Measurements from ENCODE around the gene AGO1.
A peak's percentile ranks its signal among the peaks of the same experiment; 100 is the strongest.

The AGO1 gene

GRCh38 chr1:35882945-35883634, at the start of gene AGO1:
Gene AGO1 (plus strand): TSS chr1:35883209. CDS start chr1:35883422, 213 bp downstream.
- peaks cover 41% of the 10 kb centered on the region for H3K4me1 Mint-ChIP-seq
- DNase-seq (ENCODE audit: low spot score in 2 of 2) (peak; percentile 97 to 99), ATAC-seq (ENCODE audit: low read depth) (peak; percentile 85)
- peaks cover 1% of the 10 kb centered on the region for H3K27me3 Mint-ChIP-seq
- H3K36me3 Mint-ChIP-seq = no peaks in the 10 kb centered on the region
- H3K9me3 Mint-ChIP-seq = no peaks in the 10 kb centered on the region
- H3K4me3 Mint-ChIP-seq = peak within 1 kb of the TSS; percentile 98
- H3K27ac Mint-ChIP-seq = peak within 1 kb of the TSS; percentile 93

- ATAC-seq (ENCODE audit: low read depth) (no peak), DNase-seq (ENCODE audit: low spot score in 2 of 2) (no peak)
- Mint-ChIP-seq H3K27me3 (no peaks in the 10 kb centered on the region), H3K9me3 (no peaks in the 10 kb centered on the region), H3K27ac (no peak overlapping the region), H3K36me3 (peaks cover 31% of the 10 kb centered on the region), H3K4me3 (no peak overlapping the region), H3K4me1 (no peaks in the 10 kb centered on the region)
Observed at GRCh38 chr1:35833395-35833794, 49.6 kb upstream of the AGO1 start.

GRCh38 chr1:35834218-35834617, 48.8 kb upstream of the AGO1 start:
- Mint-ChIP-seq H3K27me3 (no peaks in the 10 kb centered on the region), H3K36me3 (peaks cover 33% of the 10 kb centered on the region), H3K4me1 (no peaks in the 10 kb centered on the region), H3K9me3 (no peaks in the 10 kb centered on the region), H3K27ac (no peak overlapping the region), H3K4me3 (no peak overlapping the region)
- DNase-seq (ENCODE audit: low spot score in 2 of 2) (no peak), ATAC-seq (ENCODE audit: low read depth) (no peak)

- peaks cover 33% of the 10 kb centered on the region for H3K36me3 Mint-ChIP-seq
- no peaks in the 10 kb centered on the region for H3K27me3 Mint-ChIP-seq
- H3K4me1 Mint-ChIP-seq = no peaks in the 10 kb centered on the region
- H3K9me3 Mint-ChIP-seq = no peaks in the 10 kb centered on the region
- no peak for ATAC-seq (ENCODE audit: low read depth)
- no peak overlapping the region for H3K27ac Mint-ChIP-seq
- H3K4me3 Mint-ChIP-seq = no peak overlapping the region
- no peak for DNase-seq (ENCODE audit: low spot score in 2 of 2)
Observed at GRCh38 chr1:35835398-35835797, 47.6 kb upstream of the AGO1 start.

GRCh38 chr1:35836734-35837133, 46.3 kb upstream of the AGO1 start:
- Mint-ChIP-seq H3K36me3 (peaks cover 31% of the 10 kb centered on the region), H3K4me3 (no peak overlapping the region), H3K9me3 (no peaks in the 10 kb centered on the region), H3K27ac (no peak overlapping the region), H3K27me3 (no peaks in the 10 kb centered on the region), H3K4me1 (no peaks in the 10 kb centered on the region)
- no peak for DNase-seq (ENCODE audit: low spot score in 2 of 2)
- ATAC-seq (ENCODE audit: low read depth) = no peak

GRCh38 chr1:35838693-35839245, 44.2 kb upstream of the AGO1 start:
- Mint-ChIP-seq H3K36me3 (peaks cover 27% of the 10 kb centered on the region), H3K27ac (no peak overlapping the region), H3K4me1 (no peaks in the 10 kb centered on the region), H3K4me3 (no peak overlapping the region), H3K9me3 (no peaks in the 10 kb centered on the region), H3K27me3 (no peaks in the 10 kb centered on the region)
- ATAC-seq (ENCODE audit: low read depth) = no peak
- no peak for DNase-seq (ENCODE audit: low spot score in 2 of 2)

- no peak overlapping the region for H3K4me3 Mint-ChIP-seq
- H3K27ac Mint-ChIP-seq = no peak overlapping the region
- ATAC-seq (ENCODE audit: low read depth) = no peak
- H3K4me1 Mint-ChIP-seq = peaks cover 4% of the 10 kb centered on the region
- H3K9me3 Mint-ChIP-seq = no peaks in the 10 kb centered on the region
- H3K36me3 Mint-ChIP-seq = peaks cover 15% of the 10 kb centered on the region
- no peak for DNase-seq (ENCODE audit: low spot score in 2 of 2)
- no peaks in the 10 kb centered on the region for H3K27me3 Mint-ChIP-seq
Observed at GRCh38 chr1:35844826-35845225, 38.2 kb upstream of the AGO1 start.

GRCh38 chr1:35845766-35846165, 37.2 kb upstream of the AGO1 start:
- Mint-ChIP-seq H3K27ac (no peak overlapping the region), H3K4me1 (peaks cover 4% of the 10 kb centered on the region)
- no peak for ATAC-seq (ENCODE audit: low read depth)

GRCh38 chr1:35847935-35848565, 35.0 kb upstream of the AGO1 start:
- Mint-ChIP-seq H3K27me3 (no peaks in the 10 kb centered on the region), H3K9me3 (no peaks in the 10 kb centered on the region), H3K4me1 (peaks cover 4% of the 10 kb centered on the region), H3K27ac (peak overlapping the region; percentile 15), H3K4me3 (no peak overlapping the region), H3K36me3 (peaks cover 23% of the 10 kb centered on the region)
- DNase-seq (ENCODE audit: low spot score in 2 of 2) = no peak
- no peak for ATAC-seq (ENCODE audit: low read depth)

More at GRCh38 chr1:35845766-35846165, 37.2 kb upstream of the AGO1 start:
- H3K4me3 Mint-ChIP-seq = no peak overlapping the region
- H3K27me3 Mint-ChIP-seq = no peaks in the 10 kb centered on the region
- no peak for DNase-seq (ENCODE audit: low spot score in 2 of 2)
- no peaks in the 10 kb centered on the region for H3K9me3 Mint-ChIP-seq
- H3K36me3 Mint-ChIP-seq = peaks cover 16% of the 10 kb centered on the region

GRCh38 chr1:35850051-35850450, 33.0 kb upstream of the AGO1 start:
- H3K27me3 Mint-ChIP-seq = no peaks in the 10 kb centered on the region
- DNase-seq (ENCODE audit: low spot score in 2 of 2) (no peak), ATAC-seq (ENCODE audit: low read depth) (no peak)
- no peaks in the 10 kb centered on the region for H3K9me3 Mint-ChIP-seq
- H3K4me3 Mint-ChIP-seq = no peak overlapping the region
- peaks cover 4% of the 10 kb centered on the region for H3K4me1 Mint-ChIP-seq
- H3K36me3 Mint-ChIP-seq = peaks cover 20% of the 10 kb centered on the region
- H3K27ac Mint-ChIP-seq = no peak overlapping the region

- Mint-ChIP-seq H3K4me1 (peaks cover 4% of the 10 kb centered on the region), H3K36me3 (peaks cover 17% of the 10 kb centered on the region), H3K27me3 (no peaks in the 10 kb centered on the region), H3K4me3 (no peak overlapping the region), H3K27ac (no peak overlapping the region), H3K9me3 (no peaks in the 10 kb centered on the region)
- ATAC-seq (ENCODE audit: low read depth) (no peak), DNase-seq (ENCODE audit: low spot score in 2 of 2) (no peak)
Observed at GRCh38 chr1:35850716-35851115, 32.3 kb upstream of the AGO1 start.

- ATAC-seq (ENCODE audit: low read depth) (no peak), DNase-seq (ENCODE audit: low spot score in 2 of 2) (no peak)
- Mint-ChIP-seq H3K27me3 (no peaks in the 10 kb centered on the region), H3K4me1 (peaks cover 4% of the 10 kb centered on the region), H3K27ac (no peak overlapping the region), H3K36me3 (peaks cover 17% of the 10 kb centered on the region), H3K9me3 (no peaks in the 10 kb centered on the region), H3K4me3 (no peak overlapping the region)
Observed at GRCh38 chr1:35851132-35851869, 31.7 kb upstream of the AGO1 start.

GRCh38 chr1:35852241-35852640, 30.8 kb upstream of the AGO1 start:
- H3K9me3 Mint-ChIP-seq = no peaks in the 10 kb centered on the region
- no peak for ATAC-seq (ENCODE audit: low read depth)
- no peak overlapping the region for H3K4me3 Mint-ChIP-seq
- H3K4me1 Mint-ChIP-seq = peaks cover 4% of the 10 kb centered on the region
- DNase-seq (ENCODE audit: low spot score in 2 of 2) = no peak
- H3K36me3 Mint-ChIP-seq = peaks cover 17% of the 10 kb centered on the region
- no peak overlapping the region for H3K27ac Mint-ChIP-seq
- no peaks in the 10 kb centered on the region for H3K27me3 Mint-ChIP-seq

GRCh38 chr1:35854989-35855700, 27.9 kb upstream of the AGO1 start:
- Mint-ChIP-seq H3K4me1 (no peaks in the 10 kb centered on the region), H3K4me3 (no peak overlapping the region), H3K9me3 (no peaks in the 10 kb centered on the region), H3K27ac (no peak overlapping the region), H3K27me3 (no peaks in the 10 kb centered on the region), H3K36me3 (peaks cover 17% of the 10 kb centered on the region)
- DNase-seq (ENCODE audit: low spot score in 2 of 2) (no peak), ATAC-seq (ENCODE audit: low read depth) (no peak)
